Measurements from ENCODE around the gene CYBA. TPM values are rescaled to one million over a fixed set of nuclear protein-coding genes. Genes with fewer than 3 reads are reported as not detected.

Gene CYBA
- total and polyA plus RNA-seq, 8 donors = 38.0 to 135 (median 68.5) TPM

- no peaks in the 10 kb centered on the region for H3K9me3 ChIP-seq
- TF ChIP-seq, protein P1, sequence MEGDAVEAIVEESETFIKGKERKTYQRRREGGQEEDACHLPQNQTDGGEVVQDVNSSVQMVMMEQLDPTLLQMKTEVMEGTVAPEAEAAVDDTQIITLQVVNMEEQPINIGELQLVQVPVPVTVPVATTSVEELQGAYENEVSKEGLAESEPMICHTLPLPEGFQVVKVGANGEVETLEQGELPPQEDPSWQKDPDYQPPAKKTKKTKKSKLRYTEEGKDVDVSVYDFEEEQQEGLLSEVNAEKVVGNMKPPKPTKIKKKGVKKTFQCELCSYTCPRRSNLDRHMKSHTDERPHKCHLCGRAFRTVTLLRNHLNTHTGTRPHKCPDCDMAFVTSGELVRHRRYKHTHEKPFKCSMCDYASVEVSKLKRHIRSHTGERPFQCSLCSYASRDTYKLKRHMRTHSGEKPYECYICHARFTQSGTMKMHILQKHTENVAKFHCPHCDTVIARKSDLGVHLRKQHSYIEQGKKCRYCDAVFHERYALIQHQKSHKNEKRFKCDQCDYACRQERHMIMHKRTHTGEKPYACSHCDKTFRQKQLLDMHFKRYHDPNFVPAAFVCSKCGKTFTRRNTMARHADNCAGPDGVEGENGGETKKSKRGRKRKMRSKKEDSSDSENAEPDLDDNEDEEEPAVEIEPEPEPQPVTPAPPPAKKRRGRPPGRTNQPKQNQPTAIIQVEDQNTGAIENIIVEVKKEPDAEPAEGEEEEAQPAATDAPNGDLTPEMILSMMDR (IDR thresholded peaks at IDR 0.05) = peak in 1 of 4 donors; percentile 8
- DNase-seq = peak in 1 of 6 donors; percentile 74
- peaks cover 3 to 23% (median 4%) of the 10 kb centered on the region in 3 donors for H3K36me3 ChIP-seq
- no peak overlapping the region for H3K27ac ChIP-seq
- intact Hi-C loops (cut with DNase I) = no loop called here
- ATAC-seq = peak in 2 of 4 donors; percentile 21 to 42
- H3K4me1 ChIP-seq = peaks cover 0 to 7% (median 0%) of the 10 kb centered on the region in 3 donors
- H3K4me3 ChIP-seq = peak overlapping the region in 1 of 4 donors; percentile 32
- FAIRE-seq = no peak
- no peaks in the 10 kb centered on the region for H3K27me3 ChIP-seq
- WGBS, 2 donors = 69 to 74% methylated on average over 23 of the region's 23 CpGs
Measured at GRCh38 chr16:88633684-88634140, 17.1 kb downstream of the CYBA start.

GRCh38 chr16:88632587-88632930 is 18.3 kb downstream of the CYBA start:
- no peaks in the 10 kb centered on the region for H3K27me3 ChIP-seq
- H3K4me1 ChIP-seq = no peaks in the 10 kb centered on the region
- no peak overlapping the region for H3K27ac ChIP-seq
- FAIRE-seq (no peak), DNase-seq (no peak), ATAC-seq (no peak)
- H3K9me3 ChIP-seq = no peaks in the 10 kb centered on the region
- intact Hi-C loops (cut with DNase I) = no loop called here
- no peak overlapping the region for H3K4me3 ChIP-seq
- peaks cover 3 to 29% (median 4%) of the 10 kb centered on the region in 3 donors for H3K36me3 ChIP-seq
- TF ChIP-seq, protein P1 (IDR thresholded peaks at IDR 0.05) = no peak
- WGBS, 2 donors = 97% methylated on average over 11 of the region's 11 CpGs

DNA sequence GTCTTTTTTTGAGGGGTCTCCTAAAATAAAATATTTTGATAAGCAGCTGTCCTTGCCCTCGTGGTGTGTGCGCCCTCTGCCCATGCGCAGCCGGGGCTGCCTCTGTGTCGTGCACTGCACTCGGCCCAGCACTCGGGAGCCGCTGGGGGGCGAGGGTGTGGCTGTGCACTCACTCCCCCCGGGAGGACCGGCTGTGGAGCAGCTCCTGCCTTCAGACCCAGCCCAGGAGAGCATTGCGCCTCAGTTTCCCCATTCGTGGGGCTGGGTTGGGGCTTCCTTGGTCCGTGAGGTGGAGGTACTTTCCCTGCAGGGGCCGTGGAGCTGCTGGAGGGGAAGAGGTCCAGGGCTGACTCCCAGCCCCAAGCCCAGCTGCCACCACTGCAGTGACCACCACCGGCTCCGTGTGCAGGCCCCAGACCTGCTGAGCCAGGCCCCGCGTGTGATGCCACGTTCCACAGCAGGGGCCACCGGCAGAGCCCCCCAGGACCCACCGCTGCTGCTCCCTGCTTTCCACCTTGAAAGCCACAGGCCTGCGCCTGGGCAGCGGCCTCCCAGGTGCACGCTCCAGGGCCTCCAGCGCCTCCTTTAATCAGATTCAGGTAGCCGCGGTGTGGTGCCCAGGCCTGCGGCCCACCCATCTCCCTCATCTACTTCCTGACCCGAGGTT is 18.8 kb downstream of the CYBA start:
- DNase-seq (peak in 1 of 6 donors; percentile 69), ATAC-seq (no peak), FAIRE-seq (no peak)
- WGBS, 2 donors = 88 to 90% methylated on average over 29 to 30 of the region's 30 CpGs
- intact Hi-C loops (cut with DNase I) = no loop called here
- H3K9me3 ChIP-seq = no peaks in the 10 kb centered on the region
- TF ChIP-seq, protein P1 (IDR thresholded peaks at IDR 0.05) = no peak
- no peak overlapping the region for H3K27ac ChIP-seq
- H3K27me3 ChIP-seq = no peaks in the 10 kb centered on the region
- H3K4me1 ChIP-seq = no peaks in the 10 kb centered on the region
- no peak overlapping the region for H3K4me3 ChIP-seq
- peaks cover 3 to 29% (median 4%) of the 10 kb centered on the region in 3 donors for H3K36me3 ChIP-seq

- peaks cover 3 to 29% (median 4%) of the 10 kb centered on the region in 3 donors for H3K36me3 ChIP-seq
- H3K4me3 ChIP-seq = no peak overlapping the region
- DNase-seq = no peak
- no peaks in the 10 kb centered on the region for H3K27me3 ChIP-seq
- no peaks in the 10 kb centered on the region for H3K4me1 ChIP-seq
- no peak overlapping the region for H3K27ac ChIP-seq
- TF ChIP-seq, protein P1 (IDR thresholded peaks at IDR 0.05) = no peak
- intact Hi-C loops (cut with DNase I) = no loop called here
- FAIRE-seq = no peak
- ATAC-seq = no peak
- no peaks in the 10 kb centered on the region for H3K9me3 ChIP-seq
- 81 to 83% methylated on average over 16 of the region's 16 CpGs for WGBS, 2 donors
Measured at GRCh38 chr16:88631384-88631783, 19.5 kb downstream of the CYBA start.

DNA sequence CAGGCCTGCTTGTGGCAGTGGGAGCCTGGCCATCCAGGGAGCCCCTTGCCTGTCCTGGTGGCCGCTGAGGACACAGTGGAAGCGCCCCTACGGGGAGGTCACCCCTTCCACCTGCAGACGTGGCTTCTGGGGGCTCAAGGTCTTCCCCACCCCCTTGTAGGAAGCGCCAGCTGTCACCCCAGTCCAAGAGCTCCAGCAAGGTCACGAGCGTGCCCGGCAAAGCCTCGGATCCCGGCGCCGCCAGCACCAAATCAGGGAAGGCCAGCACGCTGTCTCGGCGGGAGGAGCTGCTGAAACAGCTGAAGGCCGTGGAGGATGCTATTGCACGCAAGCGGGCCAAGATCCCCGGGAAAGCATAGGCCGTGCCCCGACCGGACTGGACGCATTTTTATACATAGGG is 19.9 kb downstream of the CYBA start:
- FAIRE-seq = no peak

More for the DNA sequence above, 19.9 kb downstream of the CYBA start:
- H3K4me3 ChIP-seq = no peak overlapping the region
- TF ChIP-seq, protein P1 (IDR thresholded peaks at IDR 0.05) = no peak
- H3K27ac ChIP-seq = no peak overlapping the region
- peaks cover 3 to 29% (median 4%) of the 10 kb centered on the region in 3 donors for H3K36me3 ChIP-seq
- 93% methylated on average over 23 of the region's 23 CpGs for WGBS, 2 donors
- DNase-seq = no peak
- no peaks in the 10 kb centered on the region for H3K9me3 ChIP-seq
- no peak for ATAC-seq
- no peaks in the 10 kb centered on the region for H3K27me3 ChIP-seq
- H3K4me1 ChIP-seq = no peaks in the 10 kb centered on the region
- intact Hi-C loops (cut with DNase I) = no loop called here

Measured in pancreas (tissue), 10 donors.